Measurements from ENCODE around the gene MPHOSPH8.
"Not testable (repeated sequence)": the region's sequence is repeated elsewhere in the genome, so short reads cannot be mapped to it uniquely, and the experiment has no call there.

The MPHOSPH8 gene

GRCh38 chr13:19685034-19685433, 51.6 kb downstream of the MPHOSPH8 start:
- DNase-seq: no peak

GRCh38 chr13:19685437-19685836, 52.0 kb downstream of the MPHOSPH8 start:
- DNase-seq: no peak

- DNase-seq: not testable (repeated sequence)
These were observed 58.0 kb downstream of the MPHOSPH8 start for GRCh38 chr13:19691447-19691846.

GRCh38 chr13:19695428-19695827, 62.0 kb downstream of the MPHOSPH8 start:
- no peak for DNase-seq

GRCh38 chr13:19695829-19696228, 62.4 kb downstream of the MPHOSPH8 start:
- no peak for DNase-seq

- DNase-seq: not testable (repeated sequence)
These were observed 67.5 kb downstream of the MPHOSPH8 start for GRCh38 chr13:19700963-19701362.

- not testable (repeated sequence) for DNase-seq
These were observed 68.2 kb downstream of the MPHOSPH8 start for GRCh38 chr13:19701619-19702018.

GRCh38 chr13:19704256-19704655, 70.8 kb downstream of the MPHOSPH8 start:
- not testable (repeated sequence) for DNase-seq

GRCh38 chr13:19709039-19709438, 75.6 kb downstream of the MPHOSPH8 start:
- DNase-seq: not testable (repeated sequence)

- not testable (repeated sequence) for DNase-seq
These were observed 76.3 kb downstream of the MPHOSPH8 start for GRCh38 chr13:19709782-19710181.

- DNase-seq: peak in 1 of 2 experiments; percentile 8
These were observed 79.9 kb downstream of the MPHOSPH8 start for GRCh38 chr13:19713186-19713965.

- DNase-seq: no peak
These were observed 86.6 kb downstream of the MPHOSPH8 start for GRCh38 chr13:19720039-19720438.

Data from SW 1271 (cell line).